CD4-positive, CD25-positive, alpha-beta regulatory T cell (primary cell): Measurements from ENCODE around the gene EME2. TPM values are rescaled to one million over a fixed set of nuclear protein-coding genes. Genes with fewer than 3 reads are reported as not detected.

ENCODE experiments used
- ATAC-seq, 2 donors: fragments of 150-1000 bp; cut with Tn5 transposase; one replicate each; pipeline ENCODE4 v1.10.0; 2021; ENCODE audit warnings: low read depth in 2 of 2, moderate number of reproducible peaks in 2 of 2, moderate library complexity in 1 of 2
- DNase-seq, 3 donors: peaks; one replicate each; pipeline versions ENCODE4 v3.0.0 to v3.0.0-alpha.2; 2012 to 2022; ENCODE audit warnings: mixed read lengths in 1 of 3
- H3K27ac ChIP-seq: one replicate; pipeline ENCODE4 v1.7.0; 2013; ENCODE audit warnings: mild to moderate bottlenecking, low read length; ENCODE audit not compliant: insufficient read depth, poor library complexity, severe bottlenecking
- H3K27me3 ChIP-seq: one replicate; pipeline ENCODE4 v1.7.0; 2013; ENCODE audit warnings: low read length; ENCODE audit not compliant: control insufficient read depth, insufficient read depth
- H3K36me3 ChIP-seq: one replicate; pipeline ENCODE4 v1.7.0; 2013; ENCODE audit warnings: mild to moderate bottlenecking, low read length, moderate library complexity; ENCODE audit not compliant: control insufficient read depth, insufficient read depth
- H3K4me1 ChIP-seq: 2 replicates; pipeline ENCODE4 v1.7.0; 2013; ENCODE audit warnings: mild to moderate bottlenecking, low read length; ENCODE audit not compliant: insufficient read depth, control insufficient read depth, poor library complexity, severe bottlenecking
- H3K4me3 ChIP-seq: one replicate; pipeline ENCODE4 v1.7.0; 2013; ENCODE audit warnings: low read depth, mild to moderate bottlenecking, low read length, moderate library complexity
- H3K9me3 ChIP-seq, 2 experiments: 1 replicate in 1 of 2; 2 replicates in 1 of 2; pipeline ENCODE4 v1.7.0; 2013; ENCODE audit warnings: low read length in 2 of 2, mild to moderate bottlenecking in 1 of 2, moderate library complexity in 1 of 2; ENCODE audit not compliant: control insufficient read depth in 2 of 2
- H3K27ac Mint-ChIP-seq, 3 donors: one replicate each; pipeline ENCODE4 v1.8.0; 2020 to 2022; ENCODE audit warnings: mild to moderate bottlenecking in 3 of 3, mixed read lengths in 3 of 3, moderate library complexity in 2 of 3
- H3K27me3 Mint-ChIP-seq: one replicate; pipeline ENCODE4 v1.8.0; 2022; ENCODE audit warnings: mild to moderate bottlenecking, mixed read lengths
- H3K36me3 Mint-ChIP-seq: one replicate; pipeline ENCODE4 v1.8.0; 2020; ENCODE audit warnings: mixed read lengths
- H3K4me1 Mint-ChIP-seq, 4 donors: one replicate each; pipeline ENCODE4 v1.8.0; 2020 to 2022; ENCODE audit warnings: mixed read lengths in 4 of 4, mild to moderate bottlenecking in 1 of 4
- H3K4me3 Mint-ChIP-seq, 4 donors: one replicate each; pipeline ENCODE4 v1.8.0; 2020 to 2022; ENCODE audit warnings: mild to moderate bottlenecking in 4 of 4, mixed read lengths in 4 of 4, moderate library complexity in 3 of 4
- H3K9me3 Mint-ChIP-seq, 7 donors: one replicate each; pipeline ENCODE4 v1.8.0; 2020 to 2022; ENCODE audit warnings: mixed read lengths in 7 of 7, mild to moderate bottlenecking in 3 of 7, moderate library complexity in 2 of 7
- polyA plus RNA-seq, 4 donors: library from polyadenylated mRNA; unstranded; fragments of 300-500 nt; fragmentation: Illumina TruSeq; gene quantifications; one replicate each; pipeline ENCODE4 v1.2.3, GENCODE V29; 2021
- total RNA-seq: library from RNA; stranded (reverse); gene quantifications from one replicate; pipeline ENCODE4 v1.2.3, GENCODE V29; 2022

EME2 gene
- total and polyA plus RNA-seq, 5 donors from 2014 or later: 0.57 to 19.0 (median 0.69) TPM

- H3K4me3 Mint-ChIP-seq: no peak overlapping the region
- no peaks in the 10 kb centered on the region for H3K9me3 Mint-ChIP-seq
These were observed 6.4 kb upstream of the EME2 start for GRCh38 chr16:1766231-1766630.

GRCh38 chr16:1766701-1767100 is 5.9 kb upstream of the EME2 start:
- ATAC-seq: no peak
- H3K36me3 Mint-ChIP-seq: peaks cover 3% of the 10 kb centered on the region
- no peaks in the 10 kb centered on the region for H3K27me3 Mint-ChIP-seq
- no peak overlapping the region for H3K4me3 Mint-ChIP-seq
- Histone ChIP-seq H3K4me1 (peaks cover 16% of the 10 kb centered on the region), H3K27ac (no peak overlapping the region), H3K27me3 (no peaks in the 10 kb centered on the region), H3K9me3 (no peaks in the 10 kb centered on the region), H3K4me3 (no peak overlapping the region), H3K36me3 (peaks cover 20% of the 10 kb centered on the region)
- no peak overlapping the region for H3K27ac Mint-ChIP-seq
- H3K4me1 Mint-ChIP-seq: peaks cover 0 to 4% (median 0%) of the 10 kb centered on the region in 4 donors
- no peak for DNase-seq
- H3K9me3 Mint-ChIP-seq: no peaks in the 10 kb centered on the region

More at GRCh38 chr16:1766231-1766630, 6.4 kb upstream of the EME2 start:
- no peaks in the 10 kb centered on the region for H3K9me3 ChIP-seq
- peaks cover 0 to 3% (median 0%) of the 10 kb centered on the region in 4 donors for H3K4me1 Mint-ChIP-seq
- peaks cover 16% of the 10 kb centered on the region for H3K4me1 ChIP-seq
- H3K36me3 Mint-ChIP-seq: peaks cover 8% of the 10 kb centered on the region
- H3K27me3 ChIP-seq: no peaks in the 10 kb centered on the region
- no peak overlapping the region for H3K27ac ChIP-seq
- ATAC-seq (no peak), DNase-seq (no peak)
- H3K4me3 ChIP-seq: no peak overlapping the region
- peaks cover 20% of the 10 kb centered on the region for H3K36me3 ChIP-seq
- no peak overlapping the region for H3K27ac Mint-ChIP-seq
- H3K27me3 Mint-ChIP-seq: no peaks in the 10 kb centered on the region

DNA sequence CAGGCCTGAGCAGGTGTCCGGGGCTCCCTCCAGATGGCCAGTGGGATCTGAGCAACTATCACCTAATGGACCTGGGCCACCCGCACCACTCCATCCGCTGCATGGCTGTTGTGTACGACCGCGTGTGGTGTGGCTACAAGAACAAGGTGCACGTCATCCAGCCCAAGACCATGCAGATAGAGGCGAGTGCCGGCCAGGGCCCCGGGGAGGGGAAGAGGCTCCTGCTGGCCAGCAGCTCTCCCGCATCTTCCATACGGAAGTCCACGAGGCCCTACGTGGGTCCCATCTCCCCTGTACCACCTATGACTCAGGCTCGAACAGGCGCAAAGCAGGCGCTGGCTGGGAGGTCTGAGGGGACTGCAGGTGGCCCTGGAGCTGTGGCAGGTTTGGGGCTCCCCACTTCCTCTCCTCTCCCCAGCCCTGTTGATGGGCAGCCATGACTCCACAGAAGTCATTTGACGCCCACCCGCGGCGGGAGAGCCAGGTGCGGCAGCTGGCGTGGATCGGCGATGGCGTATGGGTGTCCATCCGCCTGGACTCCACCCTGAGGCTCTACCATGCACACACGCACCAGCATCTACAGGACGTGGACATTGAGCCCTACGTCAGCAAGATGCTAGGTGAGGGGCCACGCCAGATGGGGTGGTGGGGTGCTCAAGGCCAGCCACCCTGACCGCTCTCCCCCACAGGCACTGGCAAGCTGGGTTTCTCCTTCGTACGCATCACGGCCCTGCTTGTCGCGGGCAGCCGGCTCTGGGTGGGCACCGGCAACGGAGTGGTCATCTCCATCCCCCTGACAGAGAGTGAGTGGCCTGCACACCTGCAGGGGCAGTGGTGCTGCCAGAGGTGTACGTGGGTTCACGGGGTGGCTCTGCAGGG is 5.3 kb upstream of the EME2 start:
- no peaks in the 10 kb centered on the region for H3K27me3 Mint-ChIP-seq
- peaks cover 0 to 10% (median 1%) of the 10 kb centered on the region in 4 donors for H3K4me1 Mint-ChIP-seq
- H3K27ac ChIP-seq: no peak overlapping the region
- H3K9me3 ChIP-seq: no peaks in the 10 kb centered on the region
- no peak overlapping the region for H3K4me3 ChIP-seq
- H3K36me3 Mint-ChIP-seq: peaks cover 3% of the 10 kb centered on the region
- no peak overlapping the region for H3K27ac Mint-ChIP-seq
- H3K4me1 ChIP-seq: peaks cover 22% of the 10 kb centered on the region
- peaks cover 16% of the 10 kb centered on the region for H3K36me3 ChIP-seq
- H3K9me3 Mint-ChIP-seq: no peaks in the 10 kb centered on the region
- peak overlapping the region in 1 of 4 donors; percentile 27 for H3K4me3 Mint-ChIP-seq
- H3K27me3 ChIP-seq: no peaks in the 10 kb centered on the region
- ATAC-seq (no peak), DNase-seq (no peak)

- Mint-ChIP-seq H3K4me3 (peak overlapping the region in 1 of 4 donors; percentile 31), H3K27ac (no peak overlapping the region), H3K9me3 (no peaks in the 10 kb centered on the region), H3K27me3 (no peaks in the 10 kb centered on the region), H3K36me3 (peaks cover 3% of the 10 kb centered on the region), H3K4me1 (peaks cover 0 to 11% (median 1%) of the 10 kb centered on the region in 4 donors)
- H3K4me3 ChIP-seq: no peak overlapping the region
- peaks cover 25% of the 10 kb centered on the region for H3K4me1 ChIP-seq
- ATAC-seq (no peak), DNase-seq (no peak)
- H3K36me3 ChIP-seq: peaks cover 16% of the 10 kb centered on the region
- no peak overlapping the region for H3K27ac ChIP-seq
- no peaks in the 10 kb centered on the region for H3K9me3 ChIP-seq
- H3K27me3 ChIP-seq: no peaks in the 10 kb centered on the region
These were observed 4.4 kb upstream of the EME2 start for GRCh38 chr16:1768061-1768766.

GRCh38 chr16:1768767-1769401 is 3.7 kb upstream of the EME2 start:
- no peaks in the 10 kb centered on the region for H3K27me3 ChIP-seq
- peaks cover 0 to 13% (median 1%) of the 10 kb centered on the region in 4 donors for H3K4me1 Mint-ChIP-seq
- H3K4me3 Mint-ChIP-seq: peak overlapping the region in 1 of 4 donors; percentile 39
- peaks cover 16% of the 10 kb centered on the region for H3K36me3 ChIP-seq
- no peak overlapping the region for H3K27ac Mint-ChIP-seq
- no peak overlapping the region for H3K4me3 ChIP-seq
- ATAC-seq (no peak), DNase-seq (no peak)
- H3K36me3 Mint-ChIP-seq: peaks cover 3% of the 10 kb centered on the region
- peaks cover 30% of the 10 kb centered on the region for H3K4me1 ChIP-seq
- no peaks in the 10 kb centered on the region for H3K9me3 Mint-ChIP-seq
- H3K9me3 ChIP-seq: no peaks in the 10 kb centered on the region
- H3K27me3 Mint-ChIP-seq: no peaks in the 10 kb centered on the region
- H3K27ac ChIP-seq: no peak overlapping the region

DNA sequence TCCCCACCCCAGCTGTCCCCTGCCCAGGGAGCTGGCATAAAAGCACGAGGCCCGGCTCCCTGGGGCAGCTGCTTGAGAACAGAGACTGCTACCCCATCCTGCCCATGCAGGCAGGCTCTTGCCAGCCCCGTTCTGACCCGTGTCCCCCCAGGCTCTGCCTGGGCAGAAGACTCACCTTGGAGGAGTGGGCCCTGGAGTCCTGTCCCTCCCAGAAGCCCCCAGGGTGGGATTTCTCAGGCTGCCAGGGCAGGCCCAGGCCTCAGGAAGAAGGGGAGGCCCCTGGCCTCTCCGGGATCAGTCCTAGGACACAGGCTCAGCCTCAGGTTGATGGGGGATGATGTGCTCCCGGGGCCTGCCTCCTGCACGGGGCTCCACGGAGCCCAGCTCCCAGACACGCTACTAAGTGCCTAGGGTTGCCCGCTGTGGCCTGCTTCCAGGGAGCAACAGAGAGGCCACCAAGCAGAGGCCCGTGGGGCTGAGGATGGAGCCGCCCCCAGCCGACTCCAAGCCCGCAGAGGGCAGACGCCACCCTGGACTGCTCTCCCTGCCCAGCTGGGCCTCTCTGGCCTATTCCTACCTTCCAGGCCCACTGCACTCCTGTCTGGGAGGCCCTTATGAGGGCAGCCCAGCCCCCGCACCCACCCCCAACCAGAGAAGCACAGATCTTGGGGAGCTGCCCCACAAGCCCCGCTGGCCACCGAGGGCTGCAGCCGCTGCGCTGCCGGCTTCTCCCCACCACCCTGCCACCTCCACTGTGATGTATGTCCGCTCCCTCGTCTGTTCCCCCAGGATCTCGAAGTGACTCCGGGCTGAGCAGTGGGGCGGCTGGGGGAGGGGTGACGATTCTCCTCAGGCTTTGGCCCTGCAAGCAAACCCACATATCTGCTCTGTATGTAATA is 3.0 kb upstream of the EME2 start:
- no peaks in the 10 kb centered on the region for H3K9me3 Mint-ChIP-seq
- no peaks in the 10 kb centered on the region for H3K27me3 ChIP-seq
- H3K36me3 Mint-ChIP-seq: peaks cover 3% of the 10 kb centered on the region
- peaks cover 0 to 15% (median 1%) of the 10 kb centered on the region in 4 donors for H3K4me1 Mint-ChIP-seq
- ATAC-seq (no peak), DNase-seq (no peak)
- H3K27ac Mint-ChIP-seq: peak overlapping the region in 1 of 3 donors; percentile 52
- H3K4me1 ChIP-seq: peaks cover 38% of the 10 kb centered on the region
- H3K4me3 Mint-ChIP-seq: peak overlapping the region; percentile 77 to 86 (median 85)
- no peaks in the 10 kb centered on the region for H3K9me3 ChIP-seq
- no peak overlapping the region for H3K4me3 ChIP-seq
- peaks cover 11% of the 10 kb centered on the region for H3K36me3 ChIP-seq
- peak overlapping the region; percentile 69 for H3K27ac ChIP-seq
- H3K27me3 Mint-ChIP-seq: no peaks in the 10 kb centered on the region
